Endodermal cell (in vitro differentiated cells): ENCODE measurements around the gene ARID5B. TPM values are rescaled to one million over a fixed set of nuclear protein-coding genes. Genes with fewer than 3 reads are reported as not detected.

ENCODE experiments used
- DNase-seq: peaks from one replicate; pipeline ENCODE4 v3.0.0-alpha.2; 2017
- H3K27ac ChIP-seq: 2 replicates; pipeline ENCODE4 v1.5.1; 2013; ENCODE audit warnings: mild to moderate bottlenecking, low read depth, low read length, moderate library complexity
- H3K27me3 ChIP-seq: 2 replicates; pipeline ENCODE4 v1.6.1; 2013; ENCODE audit warnings: mild to moderate bottlenecking, low read length, moderate library complexity; ENCODE audit not compliant: insufficient read depth, control insufficient read depth, poor library complexity, severe bottlenecking
- H3K36me3 ChIP-seq: 2 replicates; pipeline ENCODE4 v1.7.0; 2013; ENCODE audit warnings: mild to moderate bottlenecking, low read length, moderate library complexity; ENCODE audit not compliant: control insufficient read depth, insufficient read depth
- H3K4me1 ChIP-seq: one replicate; pipeline ENCODE4 v1.7.0; 2013; ENCODE audit warnings: low read length; ENCODE audit not compliant: control insufficient read depth, insufficient read depth
- H3K4me3 ChIP-seq: 2 replicates; pipeline ENCODE4 v1.5.1; 2013; ENCODE audit warnings: mild to moderate bottlenecking, low read length, moderate library complexity
- H3K9ac ChIP-seq: 2 replicates; pipeline ENCODE4 v1.6.1; 2013; ENCODE audit warnings: mild to moderate bottlenecking, low read length, moderate library complexity; ENCODE audit not compliant: poor library complexity, severe bottlenecking; ENCODE audit errors: extremely low read depth
- H3K9me3 ChIP-seq: 2 replicates; pipeline ENCODE4 v1.6.1; 2013; ENCODE audit warnings: mild to moderate bottlenecking, low read length, moderate library complexity; ENCODE audit not compliant: control insufficient read depth
- H3K27ac Mint-ChIP-seq: 2 replicates; pipeline ENCODE4 v1.8.0; 2020; ENCODE audit warnings: mixed read lengths
- H3K27me3 Mint-ChIP-seq: 2 replicates; pipeline ENCODE4 v1.8.0; 2021; ENCODE audit warnings: mild to moderate bottlenecking, mixed read lengths; ENCODE audit not compliant: insufficient read depth
- H3K36me3 Mint-ChIP-seq: 2 replicates; pipeline ENCODE4 v1.8.0; 2020; ENCODE audit warnings: low read depth, mixed read lengths
- H3K4me1 Mint-ChIP-seq: 2 replicates; pipeline ENCODE4 v1.8.0; 2020; ENCODE audit warnings: mixed read lengths
- H3K4me3 Mint-ChIP-seq: 2 replicates; pipeline ENCODE4 v1.8.0; 2020; ENCODE audit warnings: mild to moderate bottlenecking, moderate library complexity, mixed read lengths
- H3K9me3 Mint-ChIP-seq: 2 replicates; pipeline ENCODE4 v1.8.0; 2020; ENCODE audit warnings: mild to moderate bottlenecking, mixed read lengths
- WGBS, 2 experiments: methylation state at CpG; one replicate each; pipeline versions ENCODE4 v1.1.5 to v1.1.7; 2013; ENCODE audit warnings: missing lambda C conversion rate in 2 of 2, mixed read lengths in 1 of 2; ENCODE audit not compliant: insufficient coverage in 1 of 2, insufficient read length in 1 of 2; 5-methylcytosine and 5-hydroxymethylcytosine counted together
- total RNA-seq, 2 donors: library from RNA; stranded (reverse); fragmentation: NEBNext Ultra II Directional in 1 of 2; extraction: Animal tissue kit (Norgen Biotek cat#: 25700) in 1 of 2; gene quantifications; 2 replicates in 1 of 2; 3 replicates in 1 of 2; pipeline ENCODE4 v1.2.1, GENCODE V29; 2021
- TF ChIP-seq, protein P1 (sequence below): fragments of 200-600 bp; sonication (generic); conservative IDR thresholded peaks from 2 replicates; pipeline ENCODE4 v1.5.0; 2021; ENCODE audit warnings: antibody characterized with exemption, mild to moderate bottlenecking

ARID5B gene
- total RNA-seq, 2 donors from 2014 or later = 1.2 to 1.8 TPM

DNA sequence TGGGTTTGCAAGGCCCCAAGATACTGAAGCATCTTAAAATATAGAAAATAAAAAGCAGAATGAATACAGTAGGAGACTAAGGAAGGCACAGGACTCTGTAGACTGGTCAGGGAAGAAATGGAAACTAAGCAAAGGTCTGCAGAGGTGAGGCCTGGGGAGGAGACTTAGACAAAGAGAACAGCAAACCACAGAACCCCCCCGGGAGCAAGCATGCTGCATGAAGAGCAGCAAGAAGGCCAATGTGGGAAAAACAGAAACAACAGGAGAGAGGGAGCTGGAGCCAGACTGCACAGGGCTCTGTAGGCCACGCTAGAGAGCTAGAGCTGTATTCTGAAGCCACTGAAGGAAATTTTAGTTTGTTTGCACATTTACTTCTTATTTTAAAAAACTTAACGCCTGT lies 45.7 kb upstream of the ARID5B start:
- Mint-ChIP-seq H3K27ac (no peak overlapping the region), H3K36me3 (no peaks in the 10 kb centered on the region), H3K27me3 (peaks cover 16% of the 10 kb centered on the region), H3K4me3 (no peak overlapping the region), H3K9me3 (no peaks in the 10 kb centered on the region), H3K4me1 (no peaks in the 10 kb centered on the region)
- no peak for DNase-seq
- Histone ChIP-seq H3K9me3 (no peaks in the 10 kb centered on the region), H3K36me3 (no peaks in the 10 kb centered on the region), H3K27me3 (no peaks in the 10 kb centered on the region), H3K27ac (no peak overlapping the region), H3K9ac (no peak overlapping the region), H3K4me3 (no peak overlapping the region), H3K4me1 (no peaks in the 10 kb centered on the region)
- whole genome bisulfite sequencing, 2 experiments = 80 to 91% methylated on average over 1 to 3 of the region's 3 CpGs
- TF ChIP-seq, protein P1, sequence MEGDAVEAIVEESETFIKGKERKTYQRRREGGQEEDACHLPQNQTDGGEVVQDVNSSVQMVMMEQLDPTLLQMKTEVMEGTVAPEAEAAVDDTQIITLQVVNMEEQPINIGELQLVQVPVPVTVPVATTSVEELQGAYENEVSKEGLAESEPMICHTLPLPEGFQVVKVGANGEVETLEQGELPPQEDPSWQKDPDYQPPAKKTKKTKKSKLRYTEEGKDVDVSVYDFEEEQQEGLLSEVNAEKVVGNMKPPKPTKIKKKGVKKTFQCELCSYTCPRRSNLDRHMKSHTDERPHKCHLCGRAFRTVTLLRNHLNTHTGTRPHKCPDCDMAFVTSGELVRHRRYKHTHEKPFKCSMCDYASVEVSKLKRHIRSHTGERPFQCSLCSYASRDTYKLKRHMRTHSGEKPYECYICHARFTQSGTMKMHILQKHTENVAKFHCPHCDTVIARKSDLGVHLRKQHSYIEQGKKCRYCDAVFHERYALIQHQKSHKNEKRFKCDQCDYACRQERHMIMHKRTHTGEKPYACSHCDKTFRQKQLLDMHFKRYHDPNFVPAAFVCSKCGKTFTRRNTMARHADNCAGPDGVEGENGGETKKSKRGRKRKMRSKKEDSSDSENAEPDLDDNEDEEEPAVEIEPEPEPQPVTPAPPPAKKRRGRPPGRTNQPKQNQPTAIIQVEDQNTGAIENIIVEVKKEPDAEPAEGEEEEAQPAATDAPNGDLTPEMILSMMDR = no peak

DNA sequence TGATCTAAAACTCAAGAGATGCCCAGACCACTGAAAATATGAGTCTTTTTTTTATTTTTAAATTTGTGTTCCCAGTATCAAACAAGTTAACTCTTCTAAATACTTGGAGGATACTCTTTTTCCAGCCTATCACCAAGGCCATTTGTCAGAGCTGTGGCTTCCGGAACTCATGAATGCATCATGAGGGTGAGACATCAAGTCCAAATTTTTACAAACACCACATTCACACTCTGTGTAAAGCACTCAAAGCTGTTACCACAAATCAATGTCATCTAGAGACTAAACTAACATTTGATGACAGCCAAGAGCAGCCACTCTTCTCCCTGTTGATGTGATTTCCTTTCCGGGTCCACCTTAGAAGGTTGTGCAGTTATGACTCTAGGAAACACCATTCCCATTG lies 43.8 kb upstream of the ARID5B start:
- no peak overlapping the region for H3K4me3 Mint-ChIP-seq
- 86 to 90% methylated on average over 1 to 2 of the region's 2 CpGs for WGBS, 2 experiments
- H3K4me3 ChIP-seq = no peak overlapping the region

DNA sequence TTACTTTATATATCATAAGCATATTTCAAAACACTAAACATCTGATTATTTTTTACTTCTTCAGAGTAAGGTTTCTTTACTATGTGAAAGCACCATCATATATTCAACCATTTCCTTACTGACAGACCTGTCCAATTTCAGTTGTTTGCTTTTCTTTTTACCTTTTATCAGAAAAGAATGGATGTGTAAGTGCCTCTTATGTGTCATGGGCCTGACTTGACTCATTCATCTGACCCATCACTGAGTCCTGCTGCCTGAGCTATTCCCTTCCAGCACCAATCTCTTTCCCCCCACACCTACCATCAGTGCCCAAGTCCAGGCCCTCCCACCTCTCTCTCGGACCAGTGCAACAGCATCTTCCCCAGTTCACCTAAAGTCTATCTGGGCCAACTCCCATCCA lies 41.7 kb upstream of the ARID5B start:
- Histone ChIP-seq H3K27ac (no peak overlapping the region), H3K4me3 (no peak overlapping the region), H3K9ac (no peak overlapping the region), H3K4me1 (no peaks in the 10 kb centered on the region), H3K27me3 (no peaks in the 10 kb centered on the region), H3K9me3 (no peaks in the 10 kb centered on the region), H3K36me3 (no peaks in the 10 kb centered on the region)
- no peak for DNase-seq
- WGBS, 2 experiments = 83 to 100% methylated on average over 1 of the region's 1 CpG
- Mint-ChIP-seq H3K36me3 (no peaks in the 10 kb centered on the region), H3K27ac (no peak overlapping the region), H3K9me3 (no peaks in the 10 kb centered on the region), H3K27me3 (peaks cover 10% of the 10 kb centered on the region), H3K4me1 (no peaks in the 10 kb centered on the region), H3K4me3 (no peak overlapping the region)
- TF ChIP-seq, protein P1 = no peak

More for the DNA sequence above, 43.8 kb upstream of the ARID5B start:
- no peaks in the 10 kb centered on the region for H3K27me3 ChIP-seq
- H3K36me3 ChIP-seq = no peaks in the 10 kb centered on the region
- H3K9me3 ChIP-seq = no peaks in the 10 kb centered on the region
- no peak overlapping the region for H3K27ac ChIP-seq
- H3K27me3 Mint-ChIP-seq = peaks cover 10% of the 10 kb centered on the region
- no peak overlapping the region for H3K9ac ChIP-seq
- no peak for DNase-seq
- TF ChIP-seq, protein P1 = no peak
- H3K36me3 Mint-ChIP-seq = no peaks in the 10 kb centered on the region
- no peaks in the 10 kb centered on the region for H3K4me1 Mint-ChIP-seq
- no peak overlapping the region for H3K27ac Mint-ChIP-seq
- no peaks in the 10 kb centered on the region for H3K9me3 Mint-ChIP-seq
- H3K4me1 ChIP-seq = no peaks in the 10 kb centered on the region
